ENCODE results near the gene HNRNPA2B1. TPM values are rescaled to one million over a fixed set of nuclear protein-coding genes. Genes with fewer than 3 reads are reported as not detected.
"Not testable (repeated sequence)": the region's sequence is repeated elsewhere in the genome, so short reads cannot be mapped to it uniquely, and the experiment has no call there.

The HNRNPA2B1 gene
- total and polyA plus RNA-seq, 8 donors, result 84.7 to 464 (median 165) TPM

GRCh38 chr7:26151096-26151495 lies 49.5 kb downstream of the HNRNPA2B1 start:
- no peak for TF ChIP-seq CTCF (IDR thresholded peaks at IDR 0.05)
- WGBS, 2 donors, result 65 to 73% methylated on average over 5 of the region's 5 CpGs
- no peak overlapping the region for H3K27ac ChIP-seq
- FAIRE-seq, result no peak
- H3K4me1 ChIP-seq, result peaks cover 0 to 23% (median 0%) of the 10 kb centered on the region in 3 donors
- H3K4me3 ChIP-seq, result no peak overlapping the region
- no peaks in the 10 kb centered on the region for H3K27me3 ChIP-seq
- H3K9me3 ChIP-seq, result no peaks in the 10 kb centered on the region
- DNase-seq, result no peak
- no peak for ATAC-seq
- intact Hi-C loops (cut with DNase I), result no loop called here
- H3K36me3 ChIP-seq, result no peaks in the 10 kb centered on the region

- intact Hi-C loops (cut with DNase I), result no loop called here
- H3K27me3 ChIP-seq, result no peaks in the 10 kb centered on the region
- no peak for TF ChIP-seq CTCF (IDR thresholded peaks at IDR 0.05)
- no peaks in the 10 kb centered on the region for H3K36me3 ChIP-seq
- no peak for FAIRE-seq
- 96 to 97% methylated on average over 1 of the region's 1 CpG for WGBS, 2 donors
- DNase-seq, result no peak
- no peak for ATAC-seq
- no peak overlapping the region for H3K4me3 ChIP-seq
- no peaks in the 10 kb centered on the region for H3K9me3 ChIP-seq
- no peak overlapping the region for H3K27ac ChIP-seq
- H3K4me1 ChIP-seq, result peaks cover 0 to 14% (median 0%) of the 10 kb centered on the region in 3 donors
Measured at GRCh38 chr7:26149391-26149977, 51.1 kb downstream of the HNRNPA2B1 start.

GRCh38 chr7:26148307-26148700 lies 52.2 kb downstream of the HNRNPA2B1 start:
- H3K27me3 ChIP-seq; H3K4me3 ChIP-seq; DNase-seq; H3K9me3 ChIP-seq; H3K4me1 ChIP-seq; intact Hi-C loops (cut with DNase I); H3K36me3 ChIP-seq; FAIRE-seq; ATAC-seq; H3K27ac ChIP-seq: not testable (repeated sequence)
- 87 to 90% methylated on average over 24 to 29 of the region's 29 CpGs for WGBS, 2 donors

GRCh38 chr7:26147646-26148306 lies 52.8 kb downstream of the HNRNPA2B1 start:
- DNase-seq; H3K27ac ChIP-seq; H3K36me3 ChIP-seq; H3K4me1 ChIP-seq; H3K27me3 ChIP-seq; H3K9me3 ChIP-seq; FAIRE-seq; ATAC-seq; H3K4me3 ChIP-seq; intact Hi-C loops (cut with DNase I): not testable (repeated sequence)
- WGBS, 2 donors, result 93% methylated on average over 35 to 43 of the region's 43 CpGs

GRCh38 chr7:26147030-26147429 lies 53.5 kb downstream of the HNRNPA2B1 start:
- FAIRE-seq (no peak), DNase-seq (no peak), ATAC-seq (no peak)
- intact Hi-C loops (cut with DNase I), result no loop called here
- no peaks in the 10 kb centered on the region for H3K27me3 ChIP-seq
- WGBS, 2 donors, result 97 to 100% methylated on average over 1 of the region's 1 CpG
- TF ChIP-seq CTCF (IDR thresholded peaks at IDR 0.05), result no peak
- no peaks in the 10 kb centered on the region for H3K36me3 ChIP-seq
- no peaks in the 10 kb centered on the region for H3K9me3 ChIP-seq
- H3K4me1 ChIP-seq, result no peaks in the 10 kb centered on the region
- no peak overlapping the region for H3K4me3 ChIP-seq
- no peak overlapping the region for H3K27ac ChIP-seq

- FAIRE-seq (no peak), DNase-seq (no peak), ATAC-seq (no peak)
- TF ChIP-seq CTCF (IDR thresholded peaks at IDR 0.05), result no peak
- WGBS, 2 donors, result 63 to 88% methylated on average over 4 of the region's 4 CpGs
- no peak overlapping the region for H3K4me3 ChIP-seq
- H3K27me3 ChIP-seq, result no peaks in the 10 kb centered on the region
- H3K27ac ChIP-seq, result no peak overlapping the region
- H3K4me1 ChIP-seq, result no peaks in the 10 kb centered on the region
- no peaks in the 10 kb centered on the region for H3K36me3 ChIP-seq
- intact Hi-C loops (cut with DNase I), result no loop called here
- no peaks in the 10 kb centered on the region for H3K9me3 ChIP-seq
Measured at GRCh38 chr7:26145238-26145637, 55.3 kb downstream of the HNRNPA2B1 start.

Measured in pancreas (tissue), 10 donors.